HUES6 (cell line): ENCODE measurements around the gene NEURL2.

ENCODE experiments used
- H3K27ac ChIP-seq: 2 replicates; pipeline ENCODE4 v1.7.0; 2013; ENCODE audit warnings: low read depth, mild to moderate bottlenecking, low read length, inconsistent platforms
- H3K27me3 ChIP-seq: 2 replicates; pipeline ENCODE4 v1.6.1; 2013; ENCODE audit warnings: low read length; ENCODE audit not compliant: control insufficient read depth, insufficient read depth
- H3K36me3 ChIP-seq: 2 replicates; pipeline ENCODE4 v1.6.1; 2013; ENCODE audit warnings: low read length; ENCODE audit not compliant: control insufficient read depth, insufficient read depth
- H3K4me1 ChIP-seq: 2 replicates; pipeline ENCODE4 v1.6.1; 2013; ENCODE audit warnings: low read length; ENCODE audit not compliant: control insufficient read depth, insufficient read depth
- H3K4me3 ChIP-seq: 2 replicates; pipeline ENCODE4 v1.5.1; 2013; ENCODE audit warnings: low read depth, low read length
- H3K9ac ChIP-seq: one replicate; pipeline ENCODE4 v1.6.1; 2013; ENCODE audit warnings: mild to moderate bottlenecking, low read length
- H3K9me3 ChIP-seq: 2 replicates; pipeline ENCODE4 v1.6.1; 2013; ENCODE audit warnings: low read depth, low read length; ENCODE audit not compliant: control insufficient read depth, insufficient read depth

Gene NEURL2

DNA sequence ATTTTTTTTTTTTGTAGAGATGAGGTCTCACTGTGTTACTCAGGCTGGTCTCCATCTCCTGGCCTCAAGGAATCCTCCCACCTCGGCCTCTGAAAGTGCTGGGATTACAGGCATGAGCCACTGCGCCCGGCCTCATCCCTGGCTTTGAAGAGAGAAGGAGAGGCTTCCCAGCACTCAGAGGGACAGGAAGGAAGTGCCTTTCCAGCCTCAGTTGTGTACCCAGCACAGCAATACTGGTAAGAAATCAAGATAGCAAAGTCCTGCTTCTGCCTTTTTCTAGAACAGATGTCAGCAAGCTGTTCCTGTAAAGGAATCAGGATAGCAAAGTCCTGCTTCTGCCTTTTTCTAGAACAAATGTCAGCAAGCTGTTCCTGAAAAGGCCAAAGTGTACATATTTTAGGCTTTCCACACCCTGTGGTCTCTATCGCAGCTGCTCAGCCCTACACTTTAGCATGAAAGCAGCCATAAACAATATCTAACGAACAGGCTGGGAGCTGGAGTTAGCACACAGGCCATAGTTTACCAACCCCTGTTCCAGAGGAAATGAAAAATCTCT lies 27.3 kb upstream of the NEURL2 start:
- Histone ChIP-seq H3K9ac (no peak overlapping the region), H3K27ac (no peak overlapping the region), H3K4me1 (no peaks in the 10 kb centered on the region), H3K27me3 (no peaks in the 10 kb centered on the region), H3K4me3 (no peak overlapping the region), H3K36me3 (no peaks in the 10 kb centered on the region), H3K9me3 (no peaks in the 10 kb centered on the region)

DNA sequence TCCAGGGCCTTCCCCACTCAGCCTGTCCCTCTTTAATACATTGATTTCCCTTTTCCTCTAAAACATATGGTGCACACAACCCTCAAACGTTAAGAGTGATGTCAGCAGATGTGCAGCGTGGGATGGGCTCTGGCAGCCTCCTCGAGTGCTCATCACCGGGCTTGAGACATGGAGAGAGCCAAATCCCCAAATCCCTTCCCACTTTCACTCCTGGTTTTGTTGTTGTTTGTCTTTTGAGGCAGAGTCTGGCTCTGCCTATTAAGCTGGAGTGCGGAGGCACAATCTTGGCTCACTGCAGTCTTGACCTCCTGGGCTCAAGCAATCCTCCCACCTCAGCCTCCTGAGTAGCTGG lies 26.8 kb upstream of the NEURL2 start:
- H3K27ac ChIP-seq: no peak overlapping the region
- no peak overlapping the region for H3K9ac ChIP-seq
- H3K9me3 ChIP-seq: no peaks in the 10 kb centered on the region
- no peaks in the 10 kb centered on the region for H3K27me3 ChIP-seq
- H3K4me3 ChIP-seq: no peak overlapping the region
- no peaks in the 10 kb centered on the region for H3K4me1 ChIP-seq
- H3K36me3 ChIP-seq: no peaks in the 10 kb centered on the region

DNA sequence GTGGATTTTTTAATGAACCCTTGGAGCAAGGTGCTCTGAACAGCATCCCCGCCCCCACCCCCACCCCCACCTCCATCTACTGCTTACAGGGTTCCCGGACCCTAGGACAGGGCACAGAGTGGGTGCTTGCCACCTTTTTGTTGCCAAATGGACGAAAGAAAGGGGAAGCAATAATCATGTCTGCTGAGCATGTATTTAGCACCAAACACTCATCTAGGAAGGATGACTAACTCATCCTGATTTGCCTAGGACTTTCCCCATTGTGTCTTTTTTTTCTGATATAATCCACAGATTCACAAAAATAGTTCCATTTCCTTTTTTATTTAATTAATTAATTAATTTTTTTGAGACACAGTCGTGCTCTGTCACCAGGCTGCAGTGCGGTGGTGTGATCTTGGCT lies 22.1 kb upstream of the NEURL2 start:
- peaks cover 15% of the 10 kb centered on the region for H3K36me3 ChIP-seq
- H3K9ac ChIP-seq: no peak overlapping the region
- no peak overlapping the region for H3K27ac ChIP-seq
- H3K4me1 ChIP-seq: peaks cover 5% of the 10 kb centered on the region
- H3K27me3 ChIP-seq: no peaks in the 10 kb centered on the region
- H3K4me3 ChIP-seq: no peak overlapping the region
- H3K9me3 ChIP-seq: no peaks in the 10 kb centered on the region

DNA sequence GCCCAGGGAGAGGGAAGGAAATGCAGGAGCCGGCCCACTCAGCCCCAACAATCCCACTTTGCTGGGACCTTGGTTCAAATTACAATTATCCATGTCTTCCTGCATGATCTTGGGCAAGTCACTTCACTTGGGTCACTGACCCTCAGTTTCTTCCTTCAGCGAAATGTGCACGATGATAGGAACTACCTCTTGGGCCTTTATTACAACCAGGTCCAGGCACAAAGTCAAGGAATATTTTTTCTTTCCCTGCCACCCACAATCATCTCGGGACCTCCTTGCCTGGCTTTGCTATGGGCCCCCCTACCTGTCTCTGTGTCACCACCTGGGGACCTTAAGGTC lies 21.3 kb upstream of the NEURL2 start:
- Histone ChIP-seq H3K4me1 (peaks cover 5% of the 10 kb centered on the region), H3K27ac (no peak overlapping the region), H3K4me3 (peak overlapping the region; percentile 82), H3K9ac (peak overlapping the region; percentile 54), H3K36me3 (peaks cover 23% of the 10 kb centered on the region), H3K27me3 (no peaks in the 10 kb centered on the region), H3K9me3 (no peaks in the 10 kb centered on the region)

DNA sequence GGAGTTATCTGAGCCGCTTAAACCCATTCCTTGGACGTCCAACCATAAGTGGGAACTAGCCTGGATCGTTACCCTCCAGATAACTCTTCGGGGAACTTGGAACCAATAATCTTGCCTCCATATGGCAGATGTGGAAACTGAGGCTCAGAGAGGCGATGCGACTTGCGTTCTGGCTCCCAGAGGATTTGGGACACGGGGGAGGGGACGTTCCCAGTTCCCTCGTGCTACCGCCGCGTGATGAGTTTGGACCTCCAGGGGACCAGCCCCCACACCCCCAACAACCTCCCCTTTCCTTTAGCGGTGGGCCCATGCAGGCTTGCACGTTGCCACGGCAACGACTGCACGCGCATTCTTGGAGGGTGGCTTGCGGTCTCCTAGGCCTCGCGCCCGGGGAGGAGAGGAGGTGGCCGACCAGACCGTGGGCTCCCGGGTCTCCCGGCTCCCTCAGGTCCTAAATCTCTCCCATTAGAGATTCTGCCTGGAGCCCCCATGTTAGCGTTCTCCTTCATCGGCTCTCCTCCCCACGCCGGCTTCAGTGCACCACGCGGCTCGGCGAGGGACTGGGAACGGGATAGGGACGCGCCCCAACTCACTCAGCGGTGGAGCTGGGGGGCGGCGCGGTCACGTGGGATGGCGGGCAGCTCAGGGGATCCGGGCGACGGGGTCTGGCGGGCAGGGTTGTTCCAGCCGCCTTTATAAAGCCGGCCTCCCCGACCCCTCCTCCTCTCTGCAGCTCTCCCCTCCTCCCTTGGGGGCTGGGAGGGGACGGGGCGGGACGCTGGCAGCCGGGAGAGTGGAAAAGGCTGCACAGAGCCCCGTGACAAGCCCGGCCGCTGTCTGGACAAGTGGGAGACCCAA lies 20.7 kb upstream of the NEURL2 start, which contains the start of gene PLTP:
Gene PLTP, minus strand, starts transcription at position 670 of the 858 bp plus-strand sequence. CDS start 703 bp downstream, outside the sequence.
- Histone ChIP-seq H3K9ac (peak within 1 kb of the TSS; percentile 85), H3K27me3 (no peaks in the 10 kb centered on the region), H3K9me3 (no peaks in the 10 kb centered on the region), H3K27ac (peak within 1 kb of the TSS; percentile 70; the same call in 1 of the 2 replicates), H3K36me3 (peaks cover 25% of the 10 kb centered on the region), H3K4me3 (peak within 1 kb of the TSS; percentile 82), H3K4me1 (peaks cover 5% of the 10 kb centered on the region)

DNA sequence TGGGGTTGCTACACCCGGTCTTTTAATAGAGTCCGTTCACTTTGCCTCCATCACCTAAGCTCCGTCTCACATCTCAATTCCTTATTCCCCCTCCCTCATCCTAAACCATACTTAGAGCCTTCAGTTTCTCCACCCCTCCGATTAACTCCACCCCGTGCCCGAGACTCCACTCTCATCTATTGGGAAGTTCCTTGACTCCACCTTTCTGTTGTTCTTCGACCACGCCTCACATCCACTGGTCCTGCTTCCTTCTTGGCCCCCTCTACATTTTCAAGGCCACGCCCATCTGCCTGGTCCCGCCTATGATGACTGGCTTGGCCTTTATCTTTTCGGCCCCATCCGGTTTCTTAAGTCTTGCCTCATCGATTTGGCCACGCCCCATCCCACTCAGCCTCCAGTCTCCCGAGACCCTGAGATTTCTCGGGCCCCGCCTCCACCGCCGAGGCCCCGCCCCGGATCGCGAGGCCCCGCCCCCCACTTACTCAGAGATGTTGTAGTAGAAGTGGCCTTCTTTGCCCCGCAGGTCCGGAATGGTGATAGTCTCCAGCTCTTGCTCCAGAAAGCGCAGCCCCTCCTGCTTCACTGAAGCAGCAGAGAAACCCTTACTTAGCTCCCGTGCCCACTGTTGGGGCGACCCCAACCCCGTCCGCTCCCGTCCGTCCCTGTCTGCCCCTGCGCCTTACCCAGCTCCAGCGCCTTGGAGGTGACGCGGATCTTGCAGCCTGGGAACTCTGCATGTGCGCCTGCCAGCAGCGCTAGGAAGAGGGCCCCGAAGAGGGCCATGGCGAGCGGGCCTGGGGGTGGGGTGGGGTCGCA lies 19.9 kb upstream of the NEURL2 start:
- Histone ChIP-seq H3K4me1 (peaks cover 5% of the 10 kb centered on the region), H3K9me3 (no peaks in the 10 kb centered on the region), H3K4me3 (peak overlapping the region; percentile 82), H3K27me3 (no peaks in the 10 kb centered on the region), H3K36me3 (peaks cover 32% of the 10 kb centered on the region), H3K27ac (0 out of 2 replicates have a peak overlapping the region, but pooled peaks have one; percentile 70), H3K9ac (peak overlapping the region; percentile 85)

DNA sequence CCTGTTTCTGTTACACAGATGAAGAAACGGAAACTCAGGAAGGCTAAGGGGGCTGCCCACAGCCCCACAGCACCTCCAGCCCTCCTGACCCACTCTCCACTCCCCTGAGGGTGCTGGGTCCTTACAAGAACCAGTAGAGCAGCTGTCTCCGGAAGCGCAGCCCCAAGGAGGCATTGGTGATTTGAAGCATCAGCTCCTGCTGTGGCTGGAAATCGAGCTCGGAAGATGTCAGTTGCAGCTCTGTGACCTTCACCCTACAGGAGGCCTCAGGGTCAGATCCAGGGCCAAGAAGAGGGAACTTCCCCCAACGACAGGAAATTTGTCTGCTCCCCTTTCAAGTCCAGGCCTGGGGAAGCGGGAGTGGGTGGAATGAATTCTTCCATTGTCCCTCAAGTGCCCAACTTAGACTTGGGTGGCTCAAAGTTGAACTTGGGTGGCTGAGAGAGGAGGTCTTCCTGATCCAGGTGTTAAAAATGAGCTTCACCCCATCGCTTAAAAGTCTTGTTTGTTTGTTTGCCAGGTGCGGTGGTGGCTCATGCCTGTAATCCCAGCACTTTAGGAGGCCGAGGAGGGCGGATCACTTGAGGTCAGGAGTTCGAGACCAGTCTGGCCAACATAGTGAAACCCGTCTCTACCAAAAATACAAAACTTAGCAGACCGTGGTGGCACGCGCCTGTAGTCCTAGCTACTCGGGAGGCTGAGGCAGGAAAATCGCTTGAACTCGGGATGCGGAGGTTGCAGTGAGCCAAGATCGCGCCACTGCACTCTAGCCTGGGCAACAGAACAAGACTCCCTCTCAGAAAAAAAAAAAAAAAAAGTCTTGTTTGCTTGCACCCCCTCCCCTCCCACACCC lies 19.0 kb upstream of the NEURL2 start:
- no peak overlapping the region for H3K27ac ChIP-seq
- no peaks in the 10 kb centered on the region for H3K9me3 ChIP-seq
- no peak overlapping the region for H3K9ac ChIP-seq
- peaks cover 5% of the 10 kb centered on the region for H3K4me1 ChIP-seq
- peaks cover 40% of the 10 kb centered on the region for H3K36me3 ChIP-seq
- H3K4me3 ChIP-seq: peak overlapping the region; percentile 38
- no peaks in the 10 kb centered on the region for H3K27me3 ChIP-seq

DNA sequence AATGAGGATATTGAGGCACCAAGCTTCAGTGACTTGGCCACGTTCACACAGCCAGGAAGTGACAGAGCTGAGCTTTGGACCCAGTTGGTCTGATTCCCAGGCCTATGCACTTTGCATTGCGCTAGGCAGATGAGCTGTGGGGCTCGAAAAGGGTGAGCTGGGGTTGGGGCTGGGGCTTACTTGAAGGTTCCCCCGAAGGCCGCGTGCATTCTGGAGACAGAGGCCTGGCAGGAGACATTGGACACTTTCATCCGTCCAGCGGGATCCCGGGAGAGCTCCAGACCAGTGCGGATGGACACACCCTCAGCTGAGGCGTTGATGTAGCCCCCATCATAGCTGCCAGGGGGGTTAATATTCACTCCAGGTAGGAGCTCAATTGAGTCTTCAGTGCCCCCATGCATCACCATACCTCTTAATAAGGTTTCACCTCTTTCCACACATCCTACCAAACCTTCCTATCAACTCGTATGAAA lies 18.4 kb upstream of the NEURL2 start:
- Histone ChIP-seq H3K9me3 (no peaks in the 10 kb centered on the region), H3K27ac (no peak overlapping the region), H3K27me3 (no peaks in the 10 kb centered on the region), H3K36me3 (peaks cover 47% of the 10 kb centered on the region), H3K4me1 (peaks cover 5% of the 10 kb centered on the region), H3K4me3 (no peak overlapping the region), H3K9ac (no peak overlapping the region)

DNA sequence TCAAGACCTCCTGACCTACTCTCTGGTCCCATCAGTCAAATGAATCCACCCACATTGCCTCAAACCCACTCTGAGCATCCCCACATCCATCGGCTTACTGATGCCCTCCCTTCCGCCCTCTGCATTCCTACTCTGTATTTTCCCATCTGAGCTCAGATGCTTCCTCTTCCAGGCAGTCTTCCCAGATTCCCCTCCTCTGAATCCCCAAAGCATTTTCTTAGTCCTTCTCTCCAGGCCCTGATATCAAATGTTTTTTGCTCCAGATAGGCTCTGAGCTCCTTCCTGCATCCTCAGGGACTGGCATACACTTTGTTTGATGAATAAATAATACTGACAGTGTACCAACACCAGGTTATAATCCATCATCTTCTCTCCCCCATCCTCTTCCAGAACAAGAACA lies 17.1 kb upstream of the NEURL2 start:
- Histone ChIP-seq H3K4me3 (no peak overlapping the region), H3K4me1 (peaks cover 5% of the 10 kb centered on the region), H3K9ac (no peak overlapping the region), H3K9me3 (no peaks in the 10 kb centered on the region), H3K27me3 (no peaks in the 10 kb centered on the region), H3K27ac (no peak overlapping the region), H3K36me3 (peaks cover 59% of the 10 kb centered on the region)

DNA sequence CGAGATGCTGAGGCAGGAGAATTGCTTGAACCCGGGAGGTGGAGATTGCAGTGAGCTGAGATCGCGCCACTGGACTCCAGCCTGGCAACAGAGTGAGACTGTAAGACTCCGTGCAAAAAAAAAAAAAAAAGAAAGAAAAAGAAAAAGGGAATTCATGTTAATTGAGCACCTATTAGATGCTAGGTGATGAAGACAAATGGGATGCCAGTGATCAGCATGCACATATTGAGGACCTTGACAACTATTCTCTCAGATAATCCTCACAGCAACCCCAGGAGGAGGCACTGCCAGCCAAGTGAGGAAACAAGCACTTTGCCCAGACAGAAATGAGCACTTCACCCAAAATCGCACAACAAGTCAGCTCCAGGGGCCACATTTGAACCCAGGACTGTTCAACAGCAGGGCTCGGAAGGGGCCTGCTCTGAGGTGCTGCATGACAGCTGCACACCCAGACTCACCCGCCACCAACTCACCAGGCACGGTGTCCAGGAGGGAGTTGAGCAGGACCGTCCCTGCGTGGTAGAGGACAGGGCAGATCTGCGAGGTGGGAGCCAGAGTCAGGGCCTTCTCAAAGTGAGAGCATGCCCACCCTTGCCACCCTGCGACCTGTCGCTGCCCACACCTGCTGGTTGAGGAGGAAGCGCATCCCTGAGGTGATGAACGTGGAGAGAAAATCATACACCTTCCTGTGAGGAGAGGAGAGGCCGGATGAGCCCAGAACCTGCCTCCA lies 16.4 kb upstream of the NEURL2 start:
- no peak overlapping the region for H3K27ac ChIP-seq
- no peaks in the 10 kb centered on the region for H3K27me3 ChIP-seq
- H3K4me1 ChIP-seq: peaks cover 2% of the 10 kb centered on the region
- no peak overlapping the region for H3K4me3 ChIP-seq
- H3K36me3 ChIP-seq: peaks cover 65% of the 10 kb centered on the region
- H3K9ac ChIP-seq: no peak overlapping the region
- no peaks in the 10 kb centered on the region for H3K9me3 ChIP-seq
